Measurements from ENCODE around the gene DOCK10.

- TF ChIP-seq CTCF (optimal IDR thresholded peaks at IDR 0.05 in 1 of 3, IDR thresholded peaks at IDR 0.05 in 1 of 3, conservative IDR thresholded peaks at IDR 0.05 in 1 of 3; ENCODE audit: extremely low read depth in 1 of 3, insufficient read depth in 2 of 3, low read length in 3 of 3) = no peak
- no peak for TF ChIP-seq EZH2 (IDR thresholded peaks at IDR 0.05; ENCODE audit: low read length)
These were observed 190.5 kb downstream of the DOCK10 start for GRCh38 chr2:224851811-224852210.
